Measurements from ENCODE around the gene CFDP1. TPM values are rescaled to one million over a fixed set of nuclear protein-coding genes. Genes with fewer than 3 reads are reported as not detected.

Gene CFDP1
- total and polyA plus RNA-seq, 2 donors (not counting 1 experiment from before 2014, with no cell fraction given): 47.9 to 80.0 TPM

DNA sequence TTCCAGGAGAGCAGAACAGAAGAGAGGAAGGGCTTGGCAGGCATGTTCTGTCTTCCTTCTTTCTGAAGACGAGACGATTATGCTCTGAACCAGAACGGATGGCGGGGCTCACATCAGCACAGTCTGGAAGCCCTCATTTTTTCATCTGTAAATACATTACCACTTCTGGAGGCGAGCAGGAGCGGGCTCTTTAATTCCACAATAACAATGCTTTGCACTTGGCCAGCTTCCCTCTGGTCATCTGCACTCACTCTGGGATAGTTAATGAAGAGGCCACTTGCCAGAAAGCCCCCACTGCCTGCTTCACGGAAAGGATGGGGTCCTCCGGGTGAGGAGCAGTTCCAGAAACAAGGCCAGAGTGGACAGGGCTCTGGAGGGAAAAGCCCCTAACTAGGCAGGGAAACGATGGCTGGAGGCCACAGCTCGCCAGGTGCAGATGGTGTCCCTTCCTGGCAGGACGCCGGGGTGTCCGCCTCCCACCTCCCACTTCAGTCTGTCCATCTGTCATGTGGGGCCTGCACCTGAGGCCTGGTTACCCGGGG, 168.8 kb downstream of the CFDP1 start:
- Histone ChIP-seq H3K4me1 (ENCODE audit: control insufficient read depth, extremely low read depth, insufficient read depth, low read length) (peaks cover 38% of the 10 kb centered on the region), H3K4me2 (ENCODE audit: extremely low read depth, insufficient read depth, low read length) (peak overlapping the region; percentile 67), H3K4me3 (replicated peaks in 1 of 4; ENCODE audit: control extremely low read depth in 1 of 4, insufficient read depth in 1 of 4, low read depth in 3 of 4, low read length in 4 of 4) (peak overlapping the region; percentile 75 to 99 (median 93)), H4K20me1 (ENCODE audit: control insufficient read depth, extremely low read depth, insufficient read depth, low read length) (peaks cover 3% of the 10 kb centered on the region), H3K27me3 (ENCODE audit: control insufficient read depth, insufficient read depth, low read length) (no peaks in the 10 kb centered on the region), H3K27ac (ENCODE audit: insufficient read depth, low read length) (peak overlapping the region; percentile 93), H3K9ac (ENCODE audit: insufficient read depth, low read length) (peak overlapping the region; percentile 96), H3K9me3 (ENCODE audit: control insufficient read depth, insufficient read depth, low read depth, low read length) (no peaks in the 10 kb centered on the region), H3K36me3 (ENCODE audit: control insufficient read depth, insufficient read depth, low read length) (peaks cover 15% of the 10 kb centered on the region), H3K79me2 (ENCODE audit: control insufficient read depth, insufficient read depth, low read length) (peaks cover 60% of the 10 kb centered on the region), H2AFZ (ENCODE audit: low read length) (no peak overlapping the region)
- no peak for TF ChIP-seq CTCF (conservative IDR thresholded peaks at IDR 0.05 in 1 of 2, IDR thresholded peaks at IDR 0.05 in 1 of 2; ENCODE audit: low read depth in 1 of 2, low read length in 2 of 2)
- no peak for TF ChIP-seq EZH2 (IDR thresholded peaks at IDR 0.05; ENCODE audit: low read length, missing control alignments)
- DNase-seq (ENCODE audit: low read depth in 2 of 2): peak in 1 of 2 donors; percentile 52

DNA sequence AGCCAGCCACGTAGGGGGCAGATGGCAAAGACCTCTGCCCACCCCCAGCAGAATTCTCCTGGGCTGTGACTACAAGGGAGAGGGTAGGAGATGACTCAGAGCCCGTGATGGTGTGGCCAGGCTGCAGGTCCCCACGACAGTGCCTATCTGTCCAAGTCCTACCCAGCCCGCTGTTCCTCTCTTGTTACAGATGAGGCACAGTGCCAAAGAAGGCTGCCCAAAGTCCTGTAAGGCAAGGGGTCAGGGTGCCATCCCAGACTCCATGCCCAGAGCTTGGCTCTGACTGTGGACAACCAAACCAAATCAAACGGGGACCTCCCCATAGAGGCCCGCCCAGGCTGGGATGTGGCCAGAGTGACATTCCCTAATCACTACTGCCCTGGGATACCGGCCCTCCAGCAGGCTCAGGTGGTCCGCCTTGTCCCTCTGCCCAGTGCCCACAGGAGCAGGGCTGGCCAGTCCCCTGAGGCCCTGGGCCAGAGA, 169.3 kb downstream of the CFDP1 start:
- Histone ChIP-seq H4K20me1 (ENCODE audit: control insufficient read depth, extremely low read depth, insufficient read depth, low read length) (peaks cover 4% of the 10 kb centered on the region), H3K4me3 (replicated peaks in 1 of 4; ENCODE audit: control extremely low read depth in 1 of 4, insufficient read depth in 1 of 4, low read depth in 3 of 4, low read length in 4 of 4) (peak overlapping the region; percentile 75 to 99 (median 93)), H2AFZ (ENCODE audit: low read length) (no peak overlapping the region), H3K4me1 (ENCODE audit: control insufficient read depth, extremely low read depth, insufficient read depth, low read length) (peaks cover 39% of the 10 kb centered on the region), H3K27ac (ENCODE audit: insufficient read depth, low read length) (peak overlapping the region; percentile 93), H3K36me3 (ENCODE audit: control insufficient read depth, insufficient read depth, low read length) (peaks cover 17% of the 10 kb centered on the region), H3K27me3 (ENCODE audit: control insufficient read depth, insufficient read depth, low read length) (no peaks in the 10 kb centered on the region), H3K9ac (ENCODE audit: insufficient read depth, low read length) (peak overlapping the region; percentile 51), H3K79me2 (ENCODE audit: control insufficient read depth, insufficient read depth, low read length) (peaks cover 65% of the 10 kb centered on the region), H3K9me3 (ENCODE audit: control insufficient read depth, insufficient read depth, low read depth, low read length) (no peaks in the 10 kb centered on the region), H3K4me2 (ENCODE audit: extremely low read depth, insufficient read depth, low read length) (peak overlapping the region; percentile 67)
- no peak for DNase-seq (ENCODE audit: low read depth in 2 of 2)
- no peak for TF ChIP-seq CTCF (conservative IDR thresholded peaks at IDR 0.05 in 1 of 2, IDR thresholded peaks at IDR 0.05 in 1 of 2; ENCODE audit: low read depth in 1 of 2, low read length in 2 of 2)
- TF ChIP-seq EZH2 (IDR thresholded peaks at IDR 0.05; ENCODE audit: low read length, missing control alignments): no peak

GRCh38 chr16:75263291-75263962, 169.9 kb downstream of the CFDP1 start:
- H3K36me3 ChIP-seq (ENCODE audit: control insufficient read depth, insufficient read depth, low read length): peaks cover 18% of the 10 kb centered on the region
- H2AFZ ChIP-seq (ENCODE audit: low read length): no peak overlapping the region
- no peak for DNase-seq (ENCODE audit: low read depth in 2 of 2)
- H3K9ac ChIP-seq (ENCODE audit: insufficient read depth, low read length): peak overlapping the region; percentile 29
- peak overlapping the region; percentile 93 for H3K27ac ChIP-seq (ENCODE audit: insufficient read depth, low read length)
- H3K27me3 ChIP-seq (ENCODE audit: control insufficient read depth, insufficient read depth, low read length): no peaks in the 10 kb centered on the region
- no peaks in the 10 kb centered on the region for H3K9me3 ChIP-seq (ENCODE audit: control insufficient read depth, insufficient read depth, low read depth, low read length)
- peaks cover 4% of the 10 kb centered on the region for H4K20me1 ChIP-seq (ENCODE audit: control insufficient read depth, extremely low read depth, insufficient read depth, low read length)
- H3K4me3 ChIP-seq (replicated peaks in 1 of 4; ENCODE audit: control extremely low read depth in 1 of 4, insufficient read depth in 1 of 4, low read depth in 3 of 4, low read length in 4 of 4): peak overlapping the region; percentile 75 to 99 (median 93)
- no peak for TF ChIP-seq EZH2 (IDR thresholded peaks at IDR 0.05; ENCODE audit: low read length, missing control alignments)
- TF ChIP-seq CTCF (conservative IDR thresholded peaks at IDR 0.05 in 1 of 2, IDR thresholded peaks at IDR 0.05 in 1 of 2; ENCODE audit: low read depth in 1 of 2, low read length in 2 of 2): no peak
- H3K4me2 ChIP-seq (ENCODE audit: extremely low read depth, insufficient read depth, low read length): peak overlapping the region; percentile 67
- H3K79me2 ChIP-seq (ENCODE audit: control insufficient read depth, insufficient read depth, low read length): peaks cover 71% of the 10 kb centered on the region
- peaks cover 44% of the 10 kb centered on the region for H3K4me1 ChIP-seq (ENCODE audit: control insufficient read depth, extremely low read depth, insufficient read depth, low read length)

Data from fibroblast of lung (primary cell).